Measurements from ENCODE around the gene ERFL. TPM values are rescaled to one million over a fixed set of nuclear protein-coding genes. Genes with fewer than 3 reads are reported as not detected.
A peak's percentile ranks its signal among the peaks of the same experiment; 100 is the strongest.

Gene ERFL
- total and polyA plus RNA-seq, 2 of the 8 experiments (the other 6 are each of a cell fraction or from before 2014, with no cell fraction given): 0.12 TPM; not detected in 1

DNA sequence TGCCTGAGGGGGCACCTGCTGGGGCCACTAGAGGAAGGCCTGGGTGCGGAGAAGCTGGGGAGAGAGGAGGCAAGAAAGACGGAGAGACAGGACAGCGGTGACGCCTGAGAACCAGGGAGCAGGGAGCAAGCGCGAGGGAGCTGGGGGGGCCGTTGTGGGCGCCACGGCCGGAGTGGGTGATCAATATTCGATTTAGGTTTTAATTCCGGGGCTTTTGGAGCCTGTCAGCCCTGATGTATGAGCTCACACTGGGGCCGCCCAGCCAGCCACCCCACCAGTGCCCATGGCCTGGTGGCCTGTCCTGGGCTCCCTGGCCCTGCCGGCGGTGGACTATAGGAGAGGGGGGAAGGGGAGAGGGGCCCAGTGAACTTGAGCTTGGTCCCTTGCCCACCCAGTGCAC lies 8.7 kb upstream of the ERFL start:
- no peak for FAIRE-seq
- 65% methylated on average over 15 of the region's 15 CpGs; no CpG with 5 or more reads in 1 of the 2 experiments for WGBS, 2 experiments (ENCODE audit: extremely low coverage in 1 of 2, insufficient coverage in 1 of 2, insufficient read length in 1 of 2, insufficient replicate concordance in 2 of 2, low coverage in 1 of 2, low lambda C conversion rate in 2 of 2, missing lambda C conversion rate in 1 of 2)

More for the DNA sequence above, 8.7 kb upstream of the ERFL start:
- no peak overlapping the region for H3K56ac ChIP-seq (replicated peaks; ENCODE audit: insufficient read length, low read depth, low read length)
- H2BK15ac ChIP-seq (ENCODE audit: low read length): no peak overlapping the region
- H3K36me3 ChIP-seq (ENCODE audit: control insufficient read depth in 2 of 4, insufficient read depth in 4 of 4, low read length in 3 of 4): no peaks in the 10 kb centered on the region; a peak in 1 of 8 replicates
- H2BK120ac ChIP-seq (replicated peaks; ENCODE audit: low read depth, low read length): no peak overlapping the region
- no peak overlapping the region for H2BK12ac ChIP-seq (ENCODE audit: low read depth, low read length)
- H3K4ac ChIP-seq (replicated peaks; ENCODE audit: insufficient read length, low read depth, low read length): no peak overlapping the region
- H2AFZ ChIP-seq (ENCODE audit: low read length): no peak overlapping the region
- H3K27ac ChIP-seq (ENCODE audit: low read depth, low read length): no peak overlapping the region
- no peak overlapping the region for H4K5ac ChIP-seq (ENCODE audit: insufficient read length, low read depth, low read length)
- no peak overlapping the region for H2BK5ac ChIP-seq (ENCODE audit: low read depth, low read length)
- H3K18ac ChIP-seq (ENCODE audit: extremely low read depth, low read length): no peak overlapping the region
- no peaks in the 10 kb centered on the region for H3K9me3 ChIP-seq (ENCODE audit: insufficient read depth in 2 of 2, low read depth in 1 of 2, low read length in 1 of 2)
- TF ChIP-seq EZH2 (IDR thresholded peaks at IDR 0.05; ENCODE audit: low read depth, low read length, severe bottlenecking) (peak; percentile 1), SRF (IDR thresholded peaks at IDR 0.05; ENCODE audit: low read depth, low read length) (no peak)
- H3K27me3 ChIP-seq (replicated peaks in 1 of 4; ENCODE audit: control insufficient read depth in 3 of 4, extremely low read depth in 1 of 4, insufficient read depth in 3 of 4, low read length in 3 of 4): peaks cover 32 to 78% (median 71%) of the 10 kb centered on the region in 4 experiments
- H3K79me1 ChIP-seq (ENCODE audit: low read depth, low read length): no peaks in the 10 kb centered on the region
- no peak overlapping the region for H3K9ac ChIP-seq (replicated peaks in 1 of 4; ENCODE audit: extremely low read depth in 1 of 4, low read depth in 3 of 4, low read length in 3 of 4)
- H4K8ac ChIP-seq (ENCODE audit: extremely low read depth, insufficient read depth, low read length): peak overlapping the region; percentile 42; the same call in 1 of the 2 replicates
- no peak overlapping the region for H4K91ac ChIP-seq (replicated peaks; ENCODE audit: insufficient read length, low read length)
- no peak overlapping the region for H3K4me3 ChIP-seq (ENCODE audit: extremely low read depth in 1 of 4, insufficient read depth in 2 of 4, low read depth in 3 of 4, low read length in 4 of 4)
- H3K79me2 ChIP-seq (ENCODE audit: control insufficient read depth in 1 of 2, insufficient read depth in 2 of 2, low read length in 2 of 2): no peaks in the 10 kb centered on the region
- no peak overlapping the region for H2BK20ac ChIP-seq (ENCODE audit: low read length)
- peaks cover 0 to 18% of the 10 kb centered on the region in 2 experiments for H4K20me1 ChIP-seq (replicated peaks in 1 of 2; ENCODE audit: control insufficient read depth in 1 of 2, insufficient read depth in 2 of 2, low read length in 2 of 2)
- H3K14ac ChIP-seq (ENCODE audit: insufficient read length): no peak overlapping the region
- ChIA-PET POLR2A (ENCODE audit: partially characterized antibody) (interaction anchor here (1.0 to 2.5 kb wide), 10 partner anchors 9 to 77 kb away, joined by 3 to 20 read pairs (median 6); partner anchors contain the start of genes ERFL and RPS19), CTCF (ENCODE audit: partially characterized antibody) (interaction anchor here (0.9 to 2.3 kb wide), 17 partner anchors 8 to 93 kb away, joined by 3 to 16 read pairs (median 5); partner anchors contain the start of gene RABAC1)
- no peak overlapping the region for H3K23ac ChIP-seq (ENCODE audit: insufficient read length)
- no peak for DNase-seq (ENCODE audit: low read depth in 1 of 2, low spot score in 2 of 2)
- no peak overlapping the region for H2AK5ac ChIP-seq (ENCODE audit: low read depth, low read length)
- H3K23me2 ChIP-seq (ENCODE audit: low read depth, low read length): peaks cover 11% of the 10 kb centered on the region; the same call in 1 of the 2 replicates
- no peak overlapping the region for H3K4me2 ChIP-seq (ENCODE audit: insufficient read depth in 1 of 2, low read depth in 2 of 2, low read length in 2 of 2)
- H3K4me1 ChIP-seq (replicated peaks in 1 of 4; ENCODE audit: control insufficient read depth in 3 of 4, insufficient read depth in 4 of 4, low read length in 3 of 4): peaks cover 0 to 10% (median 5%) of the 10 kb centered on the region in 4 experiments; a peak in 6 of 7 replicates

All from H1 (cell line).